Esophagus muscularis mucosa (tissue), 4 donors: Measurements from ENCODE around the gene RFNG. TPM values are rescaled to one million over a fixed set of nuclear protein-coding genes. Genes with fewer than 3 reads are reported as not detected.
"Not testable (repeated sequence)": the region's sequence is repeated elsewhere in the genome, so short reads cannot be mapped to it uniquely, and the experiment has no call there.

ENCODE experiments used
- DNase-seq: peaks from one replicate; pipeline ENCODE4 v3.0.0-alpha.2; 2017; ENCODE audit errors: extremely low spot score
- H3K27ac ChIP-seq, 4 donors: fragments of 200-600 bp; sonication (generic); replicated peaks in 1 of 4; 1 replicate in 3 of 4; 2 replicates in 1 of 4; pipeline ENCODE4 v1.5.1; 2016 to 2019; ENCODE audit warnings: mild to moderate bottlenecking in 1 of 4
- H3K27me3 ChIP-seq, 4 donors: fragments of 200-600 bp; sonication (generic); one replicate each; pipeline versions ENCODE4 v1.5.1 to v1.6.0; 2016 to 2019
- H3K36me3 ChIP-seq, 4 donors: fragments of 200-600 bp; sonication (generic); one replicate each; pipeline ENCODE4 v1.5.1; 2016 to 2019
- H3K4me1 ChIP-seq, 4 donors: fragments of 200-600 bp; sonication (generic); one replicate each; pipeline ENCODE4 v1.5.1; 2016 to 2019
- H3K4me3 ChIP-seq, 4 donors: fragments of 200-600 bp; sonication (generic); 1 replicate in 2 of 4; 2 replicates in 2 of 4; pipeline ENCODE4 v1.5.1; 2016 to 2019; ENCODE audit warnings: mild to moderate bottlenecking in 4 of 4, moderate library complexity in 1 of 4
- H3K9me3 ChIP-seq, 4 donors: fragments of 200-600 bp; sonication (generic); 1 replicate in 3 of 4; 2 replicates in 1 of 4; pipeline ENCODE4 v1.5.1; 2016 to 2019
- EP300 ChIP-seq: sonication (generic); formaldehyde crosslinking; IDR thresholded peaks from one replicate; pipeline ENCODE4 v1.6.1; 2017; ENCODE audit warnings: antibody characterized with exemption
- POLR2A ChIP-seq: fragments of 450-650 bp; IDR thresholded peaks from one replicate; pipeline ENCODE4 v1.6.1; 2017; ENCODE audit warnings: antibody characterized with exemption, moderate library complexity, mild to moderate bottlenecking, low read depth
- POLR2AphosphoS5 ChIP-seq, 2 donors: sonication (generic); formaldehyde crosslinking; IDR thresholded peaks; one replicate each; pipeline ENCODE4 v1.6.1; 2017; ENCODE audit warnings: antibody characterized with exemption in 2 of 2
- WGBS: methylation state at CpG from one replicate; pipeline ENCODE4 v1.1.5; 2018; 5-methylcytosine and 5-hydroxymethylcytosine counted together
- intact Hi-C: fragments of 100-400 bp; cut with DNase I; formaldehyde crosslinking; loops from one replicate; pipeline ENCODE4 v1.15.1; 2023
- total RNA-seq, 4 donors: library from RNA; depleted of rRNA; stranded (reverse); fragments of >200 nt; gene quantifications; one replicate each; pipeline versions ENCODE4 v1.1.0 to v1.2.1, GENCODE V29; 2016
- TF ChIP-seq, protein P1 (sequence below), 3 experiments: fragments of 200-600 bp in 2 of 3; fragments of 450-650 bp in 1 of 3; sonication (generic) in 2 of 3; IDR thresholded peaks; one replicate each; pipeline ENCODE4 v1.5.1; 2017 to 2019; ENCODE audit warnings: antibody characterized with exemption in 3 of 3, mild to moderate bottlenecking in 2 of 3, moderate library complexity in 1 of 3

The RFNG gene
- total RNA-seq, 4 donors from 2014 or later = 32.4 to 54.8 (median 42.5) TPM

GRCh38 chr17:82039695-82040299 is 11.8 kb downstream of the RFNG start:
- Histone ChIP-seq H3K27ac (no peak overlapping the region), H3K4me3 (no peak overlapping the region), H3K36me3 (peaks cover 0 to 11% (median 3%) of the 10 kb centered on the region in 4 donors), H3K27me3 (no peaks in the 10 kb centered on the region), H3K9me3 (no peaks in the 10 kb centered on the region), H3K4me1 (peaks cover 18 to 25% (median 22%) of the 10 kb centered on the region in 4 donors)
- WGBS = 98% methylated on average over 6 of the region's 8 CpGs
- DNase-seq = no peak
- intact Hi-C loops = no loop called here
- no peak for TF ChIP-seq EP300
- TF ChIP-seq, protein P1, sequence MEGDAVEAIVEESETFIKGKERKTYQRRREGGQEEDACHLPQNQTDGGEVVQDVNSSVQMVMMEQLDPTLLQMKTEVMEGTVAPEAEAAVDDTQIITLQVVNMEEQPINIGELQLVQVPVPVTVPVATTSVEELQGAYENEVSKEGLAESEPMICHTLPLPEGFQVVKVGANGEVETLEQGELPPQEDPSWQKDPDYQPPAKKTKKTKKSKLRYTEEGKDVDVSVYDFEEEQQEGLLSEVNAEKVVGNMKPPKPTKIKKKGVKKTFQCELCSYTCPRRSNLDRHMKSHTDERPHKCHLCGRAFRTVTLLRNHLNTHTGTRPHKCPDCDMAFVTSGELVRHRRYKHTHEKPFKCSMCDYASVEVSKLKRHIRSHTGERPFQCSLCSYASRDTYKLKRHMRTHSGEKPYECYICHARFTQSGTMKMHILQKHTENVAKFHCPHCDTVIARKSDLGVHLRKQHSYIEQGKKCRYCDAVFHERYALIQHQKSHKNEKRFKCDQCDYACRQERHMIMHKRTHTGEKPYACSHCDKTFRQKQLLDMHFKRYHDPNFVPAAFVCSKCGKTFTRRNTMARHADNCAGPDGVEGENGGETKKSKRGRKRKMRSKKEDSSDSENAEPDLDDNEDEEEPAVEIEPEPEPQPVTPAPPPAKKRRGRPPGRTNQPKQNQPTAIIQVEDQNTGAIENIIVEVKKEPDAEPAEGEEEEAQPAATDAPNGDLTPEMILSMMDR (IDR thresholded peaks at IDR 0.05) = no peak
- no peak for TF ChIP-seq POLR2A
- TF ChIP-seq POLR2AphosphoS5 (IDR thresholded peaks at IDR 0.05) = no peak

DNA sequence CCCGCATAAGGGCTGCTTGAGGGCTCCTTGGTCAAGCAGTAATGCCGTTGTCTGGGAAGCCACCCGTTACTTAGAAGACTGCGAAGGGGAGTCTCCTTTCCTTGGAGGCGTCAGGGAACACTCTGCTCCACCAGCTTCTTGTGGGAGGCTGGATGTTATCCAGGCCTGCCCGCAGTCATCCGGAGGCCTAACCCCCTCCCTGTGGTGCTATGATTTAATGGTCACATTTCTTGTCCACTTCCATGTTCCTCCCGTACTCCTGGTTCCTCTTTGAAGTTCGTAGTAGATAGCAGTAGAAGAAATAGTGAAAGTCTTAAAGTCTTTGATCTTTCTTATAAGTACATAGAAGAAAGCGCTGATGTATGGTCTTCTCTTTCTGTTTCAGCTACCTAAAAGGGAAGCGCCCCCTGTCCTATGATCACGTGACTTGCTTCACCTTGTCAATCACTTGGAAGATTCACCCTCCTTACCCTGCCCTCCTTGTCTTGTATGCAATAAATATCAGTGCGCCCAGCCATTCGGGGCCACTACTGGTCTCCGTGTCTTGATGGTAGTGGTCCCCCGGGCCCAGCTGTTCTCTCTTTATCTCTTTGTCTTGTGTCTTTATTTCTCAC is 12.7 kb downstream of the RFNG start:
- H3K27ac ChIP-seq, DNase-seq, H3K27me3 ChIP-seq, H3K9me3 ChIP-seq, intact Hi-C loops, H3K4me3 ChIP-seq: not testable (repeated sequence)
- 86% methylated on average over 16 of the region's 16 CpGs for WGBS
- peaks cover 0 to 11% (median 3%) of the 10 kb centered on the region in 4 donors for H3K36me3 ChIP-seq
- peaks cover 18 to 25% (median 22%) of the 10 kb centered on the region in 4 donors for H3K4me1 ChIP-seq

DNA sequence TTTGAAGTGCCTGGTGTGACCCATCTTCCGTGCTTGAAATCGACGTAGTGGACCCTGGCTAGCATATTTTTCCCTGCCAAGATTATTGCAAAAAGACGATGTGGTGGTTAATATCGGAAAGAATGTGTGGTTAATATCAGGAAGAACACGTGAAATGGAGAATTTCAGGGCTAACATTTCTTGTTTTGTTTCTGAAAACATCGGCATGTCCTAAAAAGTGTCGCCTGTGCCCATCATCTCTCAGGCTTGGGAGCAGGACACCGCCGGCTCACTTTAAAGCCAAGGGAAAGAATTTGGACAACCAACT is 13.8 kb downstream of the RFNG start:
- no peak for DNase-seq
- 9% methylated on average over 10 of the region's 10 CpGs for WGBS
- no peak for TF ChIP-seq EP300
- TF ChIP-seq, protein P1 (IDR thresholded peaks at IDR 0.05) = no peak
- TF ChIP-seq POLR2AphosphoS5 (IDR thresholded peaks at IDR 0.05) = no peak
- TF ChIP-seq POLR2A = no peak
- Histone ChIP-seq H3K36me3 (peaks cover 0 to 11% (median 3%) of the 10 kb centered on the region in 4 donors), H3K9me3 (no peaks in the 10 kb centered on the region), H3K27me3 (peaks cover 0 to 2% (median 0%) of the 10 kb centered on the region in 4 donors), H3K4me1 (peaks cover 18 to 25% (median 22%) of the 10 kb centered on the region in 4 donors), H3K4me3 (peak overlapping the region; percentile 65 to 83 (median 66)), H3K27ac (peak overlapping the region; percentile 92 to 98 (median 96))
- intact Hi-C loops = no loop called here

- intact Hi-C loops = no loop called here
- 0% methylated on average over 15 of the region's 92 CpGs for WGBS
Observed at GRCh38 chr17:82037092-82037888, 14.3 kb downstream of the RFNG start, which contains the start of gene DCXR. DCXR (minus strand) TSS chr17:82037697; CDS start chr17:82037682, 15 bp downstream.

More at GRCh38 chr17:82037092-82037888, 14.3 kb downstream of the RFNG start, which contains the start of gene DCXR:
- Histone ChIP-seq H3K27ac (peak within 1 kb of the TSS; percentile 92 to 98 (median 96)), H3K9me3 (no peaks in the 10 kb centered on the region), H3K4me1 (peaks cover 18 to 27% (median 24%) of the 10 kb centered on the region in 4 donors), H3K27me3 (peaks cover 0 to 8% (median 2%) of the 10 kb centered on the region in 4 donors), H3K36me3 (peaks cover 0 to 11% (median 3%) of the 10 kb centered on the region in 4 donors), H3K4me3 (peak within 1 kb of the TSS; percentile 65 to 83 (median 66))
- DNase-seq = peak; percentile 99
- TF ChIP-seq POLR2A (peak; percentile 82), EP300 (no peak), POLR2AphosphoS5 (IDR thresholded peaks at IDR 0.05) (peak; percentile 94 to 98)
- TF ChIP-seq, protein P1 (IDR thresholded peaks at IDR 0.05) = peak; percentile 60 to 84 (median 64)
